Measurements from ENCODE around the gene C1QTNF6. TPM values are rescaled to one million over a fixed set of nuclear protein-coding genes. Genes with fewer than 3 reads are reported as not detected.

C1QTNF6 gene
- total and polyA plus RNA-seq, 2 of the 4 experiments (the other 2 are of a cell fraction), result 1.1 to 10.9 TPM

DNA sequence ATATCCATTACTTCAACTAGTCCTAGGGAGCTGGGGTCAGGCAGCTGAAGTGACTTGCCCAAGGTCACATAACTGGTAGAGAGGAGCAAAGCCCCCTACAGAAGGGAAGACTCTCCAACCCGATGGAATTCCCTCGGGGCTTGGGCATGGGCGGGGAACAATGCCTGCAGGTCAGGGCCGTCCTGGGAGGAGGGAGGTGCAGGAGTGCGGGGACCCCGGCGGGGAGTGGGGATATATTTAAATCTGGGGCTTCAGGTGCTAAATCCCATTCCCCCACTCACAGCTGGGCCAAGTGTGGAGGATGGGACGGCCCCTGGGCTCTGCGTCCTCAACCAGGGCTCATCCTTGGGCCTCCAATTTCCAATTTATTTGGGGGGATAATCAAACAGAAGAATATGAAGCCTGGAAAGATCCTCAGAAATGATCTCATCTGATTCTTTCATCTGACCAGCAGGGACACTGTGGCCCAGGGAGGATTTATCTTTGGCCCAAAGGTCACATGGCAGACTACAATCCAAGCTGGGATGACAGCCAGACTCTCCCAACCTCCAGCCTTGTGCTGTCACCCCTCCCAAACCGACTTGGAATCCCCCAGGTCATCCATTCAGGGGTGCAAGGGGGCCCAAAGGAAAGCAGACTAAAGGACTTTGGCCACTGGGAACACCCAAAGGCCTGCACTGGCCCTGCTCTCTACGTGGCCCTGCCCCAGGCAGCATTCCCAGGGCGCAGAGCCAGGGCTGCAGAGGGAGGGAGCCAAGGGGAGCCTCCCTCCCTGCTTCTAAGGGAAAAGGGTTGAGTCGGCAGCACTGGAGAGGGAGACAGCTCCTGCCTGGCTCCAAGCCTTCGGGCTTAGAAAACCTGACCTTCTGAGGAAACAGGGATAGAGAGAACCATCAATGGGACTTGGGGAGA lies 8.7 kb upstream of the C1QTNF6 start:
- no peak overlapping the region for H3K23ac ChIP-seq (ENCODE audit: low read depth, low read length)
- peaks cover 0 to 6% of the 10 kb centered on the region in 2 experiments; a peak in 1 of 4 replicates for H3K79me1 ChIP-seq (ENCODE audit: low read depth in 1 of 2, low read length in 2 of 2)
- H3K18ac ChIP-seq (ENCODE audit: low read depth, low read length), result no peak overlapping the region
- in situ Hi-C loops (cut with MboI; ENCODE audit: low sequenced_read_pairs) (loop anchor here (5.0 kb wide), 1 partner anchor 34 kb away; no protein-coding TSS in a partner anchor), intact Hi-C loops (cut with micrococcal nuclease) (loop anchor here (5.0 kb wide), 2 partner anchors 144 to 414 kb away; partner anchors contain the start of gene KCTD17), dilution Hi-C loops (cut with HindIII; ENCODE audit: low sequenced_read_pairs, unreplicated experiment) (no loop called here)
- POLR2A ChIA-PET (ENCODE audit: unreplicated experiment), result no interaction called here
- no peaks in the 10 kb centered on the region for H3K9me3 ChIP-seq (ENCODE audit: control insufficient read depth, insufficient read depth, low read length)
- no peak overlapping the region for H2BK20ac ChIP-seq (ENCODE audit: low read depth, low read length)
- H2BK15ac ChIP-seq (ENCODE audit: low read depth, low read length), result no peak overlapping the region
- peak; percentile 42 for ATAC-seq (ENCODE audit: low read depth)
- no peak overlapping the region for H4K5ac ChIP-seq (ENCODE audit: low read depth, low read length)
- WGBS, 2 experiments (ENCODE audit: extremely low coverage in 2 of 2, insufficient read length in 1 of 2), result 20% methylated on average over 3 of the region's 14 CpGs; no CpG with 5 or more reads in 1 of the 2 experiments
- H4K8ac ChIP-seq (ENCODE audit: low read depth in 2 of 2, low read length in 2 of 2), result no peak overlapping the region
- no peak overlapping the region for H3K56ac ChIP-seq (ENCODE audit: extremely low read depth, insufficient read depth, low read length)
- H3K27me3 ChIP-seq (ENCODE audit: control insufficient read depth, insufficient read depth, low read length), result no peaks in the 10 kb centered on the region
- no peak overlapping the region for H2BK5ac ChIP-seq (ENCODE audit: low read depth, low read length, poor library complexity, severe bottlenecking)
- H2AK9ac ChIP-seq (replicated peaks; ENCODE audit: low read depth, low read length, poor library complexity), result peak overlapping the region; percentile 31
- no peak overlapping the region for H4K91ac ChIP-seq (ENCODE audit: insufficient read depth, low read depth, low read length)
- H3K9ac ChIP-seq (ENCODE audit: low read depth, low read length), result no peak overlapping the region
- no peak overlapping the region for H3K4ac ChIP-seq (ENCODE audit: low read depth, low read length)
- peak; percentile 79 for DNase-seq
- H2BK120ac ChIP-seq (ENCODE audit: low read depth, low read length), result no peak overlapping the region
- H3K4me3 ChIP-seq (ENCODE audit: insufficient read depth, low read depth, low read length), result no peak overlapping the region
- peaks cover 7% of the 10 kb centered on the region for H3K9me1 ChIP-seq (ENCODE audit: insufficient read depth, low read length)
- H3K27ac ChIP-seq (ENCODE audit: insufficient read depth, low read length), result no peak overlapping the region
- H2AK5ac ChIP-seq (ENCODE audit: low read depth, low read length), result no peak overlapping the region
- no TSS peak for BruUV-seq (replicated peaks)
- peaks cover 20% of the 10 kb centered on the region for H3K4me1 ChIP-seq (ENCODE audit: control insufficient read depth, insufficient read depth, low read length)
- H3K4me2 ChIP-seq (ENCODE audit: low read depth, low read length), result 0 out of 2 replicates have a peak overlapping the region, but pooled peaks have one; percentile 19
- TF ChIP-seq CEBPB (IDR thresholded peaks at IDR 0.05; ENCODE audit: low read depth, low read length) (no peak), RAD21 (IDR thresholded peaks at IDR 0.05; ENCODE audit: low read length) (peak; percentile 3; the same call in 1 of the 2 replicates), MAZ (IDR thresholded peaks at IDR 0.05; ENCODE audit: borderline replicate concordance, low read depth, low read length) (peak; percentile 85; the same call in 1 of the 2 replicates)
- TF ChIP-seq, protein P1, sequence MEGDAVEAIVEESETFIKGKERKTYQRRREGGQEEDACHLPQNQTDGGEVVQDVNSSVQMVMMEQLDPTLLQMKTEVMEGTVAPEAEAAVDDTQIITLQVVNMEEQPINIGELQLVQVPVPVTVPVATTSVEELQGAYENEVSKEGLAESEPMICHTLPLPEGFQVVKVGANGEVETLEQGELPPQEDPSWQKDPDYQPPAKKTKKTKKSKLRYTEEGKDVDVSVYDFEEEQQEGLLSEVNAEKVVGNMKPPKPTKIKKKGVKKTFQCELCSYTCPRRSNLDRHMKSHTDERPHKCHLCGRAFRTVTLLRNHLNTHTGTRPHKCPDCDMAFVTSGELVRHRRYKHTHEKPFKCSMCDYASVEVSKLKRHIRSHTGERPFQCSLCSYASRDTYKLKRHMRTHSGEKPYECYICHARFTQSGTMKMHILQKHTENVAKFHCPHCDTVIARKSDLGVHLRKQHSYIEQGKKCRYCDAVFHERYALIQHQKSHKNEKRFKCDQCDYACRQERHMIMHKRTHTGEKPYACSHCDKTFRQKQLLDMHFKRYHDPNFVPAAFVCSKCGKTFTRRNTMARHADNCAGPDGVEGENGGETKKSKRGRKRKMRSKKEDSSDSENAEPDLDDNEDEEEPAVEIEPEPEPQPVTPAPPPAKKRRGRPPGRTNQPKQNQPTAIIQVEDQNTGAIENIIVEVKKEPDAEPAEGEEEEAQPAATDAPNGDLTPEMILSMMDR (conservative IDR thresholded peaks at IDR 0.05; ENCODE audit: low read depth, low read length), result 0 out of 2 replicates have a peak, but pooled peaks have one; percentile 5
- H3K14ac ChIP-seq (replicated peaks; ENCODE audit: low read depth, low read length), result no peak overlapping the region
- no peaks in the 10 kb centered on the region for H4K20me1 ChIP-seq (ENCODE audit: insufficient read depth, low read length)
- H3K36me3 ChIP-seq (ENCODE audit: control insufficient read depth, insufficient read depth, low read length), result no peaks in the 10 kb centered on the region
- CTCF ChIA-PET, result interaction anchor here (0.9 kb wide), 1 partner anchor 26 kb away, joined by 4 read pairs; no protein-coding TSS in a partner anchor
- peak overlapping the region; percentile 16 for H2AFZ ChIP-seq (replicated peaks; ENCODE audit: low read length, poor library complexity)
